ENCODE measurements around the gene CCDC15. TPM values are rescaled to one million over a fixed set of nuclear protein-coding genes. Genes with fewer than 3 reads are reported as not detected.
"Not testable (repeated sequence)": the region's sequence is repeated elsewhere in the genome, so short reads cannot be mapped to it uniquely, and the experiment has no call there.

The CCDC15 gene
- total RNA-seq, 1 experiment from 2014 or later, result 11.5 TPM

DNA sequence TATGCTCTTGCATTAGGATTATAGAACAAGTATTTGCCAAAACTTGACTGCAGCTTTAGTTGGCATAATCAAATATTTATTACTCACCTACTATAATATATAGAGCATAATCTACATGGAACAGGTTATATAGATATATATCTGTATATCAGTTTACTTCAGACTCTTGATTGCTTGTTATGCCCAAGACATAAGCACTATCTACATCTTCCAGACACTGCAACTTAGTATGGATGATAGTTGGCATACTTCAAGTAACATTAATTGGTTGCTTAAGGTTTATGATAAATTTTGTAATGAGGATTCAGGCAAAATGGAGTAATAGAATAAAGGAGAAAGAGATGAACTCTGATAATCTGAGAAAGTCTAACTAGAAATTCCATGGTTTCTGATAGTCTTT is 1.0 kb downstream of the CCDC15 start:
- Histone ChIP-seq H3K4me3 (peak overlapping the region; percentile 77), H3K27ac (peak overlapping the region; percentile 87), H3K4me1 (peaks cover 4% of the 10 kb centered on the region; the same call in 1 of the 2 replicates), H3K36me3 (no peaks in the 10 kb centered on the region), H3K9me3 (replicated peaks) (no peaks in the 10 kb centered on the region), H3K27me3 (no peaks in the 10 kb centered on the region)
- no peak for DNase-seq

DNA sequence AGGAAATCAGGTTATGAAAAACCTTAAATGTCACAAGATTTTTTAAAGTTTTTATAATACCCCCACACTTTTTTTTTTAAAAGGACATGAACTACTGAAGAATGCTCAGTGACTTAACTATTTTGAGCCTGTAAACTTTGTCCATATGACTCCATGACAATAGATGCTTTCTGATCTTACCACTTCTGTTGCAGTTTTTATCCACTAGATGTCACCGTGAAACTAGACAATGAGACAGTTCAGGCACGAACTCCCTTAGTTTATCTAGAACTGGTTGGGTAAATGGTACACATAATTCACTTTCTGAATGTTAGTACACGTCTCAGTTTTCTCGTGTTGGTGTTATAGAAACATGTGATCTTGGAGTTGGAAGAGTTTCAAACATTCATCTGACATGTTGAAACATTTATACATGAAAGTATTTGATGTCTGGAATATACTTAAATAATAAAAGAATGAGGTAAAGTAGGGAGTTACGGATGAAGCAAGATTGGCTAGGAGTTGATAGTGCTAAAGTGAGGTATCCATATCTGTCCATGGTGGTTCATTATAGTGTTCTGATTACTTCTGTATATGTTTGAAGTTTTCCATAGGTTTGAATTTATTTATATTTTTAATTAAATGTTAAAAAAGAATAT is 8.1 kb downstream of the CCDC15 start:
- H3K27me3 ChIP-seq, result no peaks in the 10 kb centered on the region
- peak in 1 of 2 experiments; percentile 79 for DNase-seq
- H3K27ac ChIP-seq, result no peak overlapping the region
- no peaks in the 10 kb centered on the region for H3K36me3 ChIP-seq
- no peaks in the 10 kb centered on the region for H3K4me1 ChIP-seq
- no peak overlapping the region for H3K4me3 ChIP-seq
- H3K9me3 ChIP-seq (replicated peaks), result no peaks in the 10 kb centered on the region

DNA sequence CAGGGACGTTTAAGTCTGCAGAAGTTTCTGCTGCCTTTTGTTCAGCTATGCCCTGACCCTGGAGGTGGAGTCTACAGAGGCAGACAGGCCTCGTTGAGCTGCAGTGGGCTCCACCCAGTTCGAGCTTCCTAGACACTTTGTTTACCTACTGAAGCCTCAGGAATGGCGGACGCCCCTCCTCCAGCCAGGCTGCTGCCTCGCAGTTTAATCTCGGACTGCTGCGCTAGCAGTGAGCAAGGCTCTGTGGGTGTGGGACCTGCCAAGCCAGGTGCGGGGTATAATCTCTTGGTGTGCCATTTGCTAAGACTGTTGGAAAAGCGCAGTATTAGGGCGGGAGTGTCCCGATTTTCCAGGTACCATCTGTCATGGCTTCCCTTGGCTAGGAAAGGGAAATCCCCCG is 14.2 kb downstream of the CCDC15 start:
- not testable (repeated sequence) for H3K4me1 ChIP-seq; H3K27me3 ChIP-seq; H3K9me3 ChIP-seq (replicated peaks); H3K36me3 ChIP-seq; DNase-seq; H3K27ac ChIP-seq; H3K4me3 ChIP-seq

DNA sequence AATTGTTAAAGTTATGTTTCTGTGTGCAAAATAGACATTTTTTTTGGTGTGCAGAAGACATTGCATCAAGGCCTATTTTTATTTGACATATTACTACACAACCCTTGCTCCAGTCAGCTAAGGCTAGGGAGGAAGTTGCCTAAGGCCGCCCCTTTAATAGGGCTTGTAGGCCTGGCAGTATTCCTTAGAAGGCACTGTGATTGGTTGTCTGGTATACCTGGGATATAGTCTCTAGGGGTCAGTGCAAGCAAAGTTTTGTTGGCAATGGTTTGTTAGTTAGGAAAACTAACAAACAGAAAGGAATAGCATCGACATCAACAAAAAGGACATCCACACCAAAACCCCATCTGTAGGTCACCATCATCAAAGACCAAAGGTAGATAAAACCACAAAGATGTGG is 16.9 kb downstream of the CCDC15 start:
- H3K27me3 ChIP-seq, result no peaks in the 10 kb centered on the region
- H3K27ac ChIP-seq, result no peak overlapping the region
- no peak overlapping the region for H3K4me3 ChIP-seq
- H3K9me3 ChIP-seq (replicated peaks), result no peaks in the 10 kb centered on the region
- DNase-seq, result peak in 1 of 2 experiments; percentile 16
- peaks cover 10% of the 10 kb centered on the region; the same call in 1 of the 2 replicates for H3K36me3 ChIP-seq
- no peaks in the 10 kb centered on the region for H3K4me1 ChIP-seq

DNA sequence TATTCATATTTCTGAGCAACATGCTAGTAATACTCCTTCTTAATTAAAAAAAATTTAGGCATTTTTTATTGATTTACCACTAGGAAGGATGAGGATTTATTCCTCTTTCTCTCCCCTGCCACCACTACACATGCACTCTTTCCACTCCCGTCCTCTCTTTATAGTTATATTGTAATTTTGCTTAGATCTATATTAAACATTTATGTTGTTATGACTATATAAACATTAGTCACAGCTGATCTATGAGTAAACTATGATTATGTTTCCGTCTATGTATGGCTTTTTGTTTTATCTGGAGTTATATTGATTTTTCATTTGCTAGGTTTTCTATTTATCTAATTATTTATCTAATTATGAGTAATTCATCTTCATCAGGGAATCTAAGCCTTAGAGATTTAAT is 17.8 kb downstream of the CCDC15 start:
- H3K27me3 ChIP-seq, result no peaks in the 10 kb centered on the region
- peaks cover 10% of the 10 kb centered on the region; the same call in 1 of the 2 replicates for H3K36me3 ChIP-seq
- no peaks in the 10 kb centered on the region for H3K9me3 ChIP-seq (replicated peaks)
- no peak overlapping the region for H3K27ac ChIP-seq
- no peak for DNase-seq
- H3K4me1 ChIP-seq, result no peaks in the 10 kb centered on the region
- H3K4me3 ChIP-seq, result no peak overlapping the region

DNA sequence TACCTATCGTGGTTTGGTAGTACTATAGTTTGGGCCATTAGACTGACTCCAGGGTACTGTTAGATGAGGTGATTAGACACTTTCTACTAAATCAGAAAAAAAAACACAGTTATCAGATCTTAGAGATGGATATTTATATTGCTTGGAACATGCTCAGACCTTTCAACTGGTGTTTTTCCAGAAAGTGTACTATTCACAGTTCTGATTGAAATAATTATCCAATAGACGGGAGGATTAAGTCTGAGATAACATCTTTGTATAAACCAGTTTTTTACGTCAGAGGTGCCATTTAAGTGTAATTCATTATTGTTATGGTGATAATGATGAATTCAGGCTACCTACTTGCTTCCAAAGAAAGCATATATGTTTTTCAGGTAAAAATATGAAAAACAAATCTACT is 22.5 kb downstream of the CCDC15 start:
- Histone ChIP-seq H3K27me3 (no peaks in the 10 kb centered on the region), H3K4me3 (no peak overlapping the region), H3K9me3 (replicated peaks) (peaks cover 4% of the 10 kb centered on the region; the same call in 1 of the 2 replicates), H3K36me3 (peaks cover 3% of the 10 kb centered on the region; the same call in 1 of the 2 replicates), H3K4me1 (no peaks in the 10 kb centered on the region), H3K27ac (no peak overlapping the region)
- no peak for DNase-seq

DNA sequence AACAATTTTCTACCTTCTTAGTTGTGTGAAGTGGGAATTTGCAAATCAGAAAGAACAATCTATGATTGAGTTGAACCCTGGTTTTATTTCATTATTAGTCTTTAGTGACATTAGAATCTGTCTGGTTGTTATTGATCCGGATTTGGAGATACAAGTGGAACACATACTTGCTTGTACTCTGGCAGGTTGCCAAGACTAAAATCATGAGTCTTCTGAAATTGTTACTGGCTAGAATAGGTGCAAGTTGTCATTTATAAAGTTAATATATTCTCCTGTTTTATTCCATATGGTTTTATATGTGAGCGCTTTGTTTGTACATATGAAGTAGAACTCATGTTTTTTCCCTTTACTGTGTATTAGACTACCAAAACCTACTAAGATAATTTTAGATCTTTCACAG is 23.0 kb downstream of the CCDC15 start:
- no peaks in the 10 kb centered on the region for H3K4me1 ChIP-seq
- H3K27me3 ChIP-seq, result no peaks in the 10 kb centered on the region
- peaks cover 3% of the 10 kb centered on the region for H3K36me3 ChIP-seq
- no peak for DNase-seq
- H3K9me3 ChIP-seq (replicated peaks), result peaks cover 4% of the 10 kb centered on the region; the same call in 1 of the 2 replicates
- no peak overlapping the region for H3K4me3 ChIP-seq
- H3K27ac ChIP-seq, result no peak overlapping the region

DNA sequence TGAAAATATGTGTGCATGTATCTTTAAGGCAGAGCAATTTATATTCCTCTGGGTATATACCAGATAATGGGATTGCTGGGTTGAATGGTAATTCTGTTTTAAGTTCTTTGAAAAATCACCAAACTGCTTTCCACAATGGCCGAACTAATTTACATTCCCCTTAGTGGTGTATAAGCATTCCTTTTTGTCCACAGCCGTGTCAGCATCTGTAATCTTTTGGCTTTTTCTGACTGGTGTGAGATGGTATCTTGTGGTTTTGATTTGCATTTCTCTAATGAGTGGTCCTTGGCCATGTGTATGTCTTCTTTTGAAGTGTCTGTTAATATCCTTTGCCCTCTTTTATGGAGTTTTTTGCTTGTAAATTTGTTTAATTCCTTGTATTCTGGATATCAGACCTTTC is 24.3 kb downstream of the CCDC15 start:
- DNase-seq, result no peak
- no peak overlapping the region for H3K27ac ChIP-seq
- peaks cover 3% of the 10 kb centered on the region for H3K36me3 ChIP-seq
- peaks cover 4% of the 10 kb centered on the region; the same call in 1 of the 2 replicates for H3K9me3 ChIP-seq (replicated peaks)
- H3K27me3 ChIP-seq, result no peaks in the 10 kb centered on the region
- H3K4me1 ChIP-seq, result no peaks in the 10 kb centered on the region
- no peak overlapping the region for H3K4me3 ChIP-seq

DNA sequence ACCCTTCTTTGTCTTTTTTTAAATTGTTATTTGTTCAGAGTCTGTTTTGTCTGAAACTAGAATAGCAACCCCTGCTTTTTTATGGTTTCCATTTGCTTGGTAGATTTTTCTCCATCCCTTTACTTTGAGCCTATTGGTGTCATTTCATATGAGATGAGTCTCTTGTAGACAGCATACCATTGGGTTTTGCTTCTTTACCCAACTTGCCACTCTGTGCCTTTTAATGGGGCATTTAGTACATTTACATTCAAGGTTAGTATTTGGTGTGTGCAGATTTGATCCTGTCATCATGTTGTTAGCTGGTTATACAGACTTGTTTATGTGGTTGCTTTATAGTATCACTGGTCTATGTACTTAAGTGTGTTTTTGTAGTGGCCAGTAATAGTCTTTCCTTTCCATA is 28.0 kb downstream of the CCDC15 start:
- no peak for DNase-seq
- H3K4me3 ChIP-seq, result no peak overlapping the region
- H3K9me3 ChIP-seq (replicated peaks), result peaks cover 4% of the 10 kb centered on the region; the same call in 1 of the 2 replicates
- no peaks in the 10 kb centered on the region for H3K27me3 ChIP-seq
- H3K4me1 ChIP-seq, result no peaks in the 10 kb centered on the region
- H3K36me3 ChIP-seq, result peaks cover 3% of the 10 kb centered on the region
- H3K27ac ChIP-seq, result no peak overlapping the region

DNA sequence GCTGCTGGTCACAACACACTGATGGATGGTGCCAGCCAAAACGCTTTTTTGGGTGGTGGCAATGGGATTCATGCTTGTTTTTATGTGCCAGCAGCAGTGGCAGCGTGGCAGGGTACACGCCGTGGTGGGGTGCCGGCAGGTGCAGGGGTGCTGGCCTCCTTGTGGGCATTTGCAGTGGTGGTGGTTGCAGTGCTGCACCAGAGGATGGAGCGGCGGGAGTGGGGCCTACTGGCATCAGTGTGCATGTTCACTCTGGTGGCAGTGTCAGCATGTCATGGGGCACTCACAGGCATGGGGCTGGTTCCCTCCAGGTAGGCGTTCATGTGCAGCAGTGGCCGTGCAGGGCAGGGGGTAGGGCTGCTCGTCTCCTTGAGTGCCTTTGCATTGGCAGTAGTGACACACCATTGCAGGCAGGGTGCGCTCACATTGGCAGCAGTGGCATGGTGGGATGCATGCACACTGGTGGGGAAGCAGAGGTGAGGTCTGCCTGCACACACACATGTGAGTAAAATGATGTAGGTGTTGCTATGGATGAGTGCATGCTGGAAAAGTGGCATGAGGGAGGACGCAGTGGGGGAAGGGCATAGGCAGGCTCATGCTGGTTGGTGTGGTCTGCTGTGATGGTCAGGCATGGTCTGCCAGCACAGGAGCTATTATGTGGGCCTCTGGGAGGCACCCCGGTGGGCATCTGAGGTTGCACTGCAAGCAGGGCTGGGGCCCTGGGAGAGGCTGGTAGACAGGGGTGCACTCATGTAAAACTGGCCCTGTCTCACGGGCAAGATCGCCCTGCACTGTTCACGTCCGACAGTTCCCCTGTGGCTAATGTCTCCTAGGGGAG is 29.9 kb downstream of the CCDC15 start:
- Histone ChIP-seq H3K9me3 (replicated peaks) (no peaks in the 10 kb centered on the region), H3K27ac (no peak overlapping the region), H3K4me1 (no peaks in the 10 kb centered on the region), H3K36me3 (peaks cover 7% of the 10 kb centered on the region), H3K4me3 (no peak overlapping the region), H3K27me3 (no peaks in the 10 kb centered on the region)
- no peak for DNase-seq

DNA sequence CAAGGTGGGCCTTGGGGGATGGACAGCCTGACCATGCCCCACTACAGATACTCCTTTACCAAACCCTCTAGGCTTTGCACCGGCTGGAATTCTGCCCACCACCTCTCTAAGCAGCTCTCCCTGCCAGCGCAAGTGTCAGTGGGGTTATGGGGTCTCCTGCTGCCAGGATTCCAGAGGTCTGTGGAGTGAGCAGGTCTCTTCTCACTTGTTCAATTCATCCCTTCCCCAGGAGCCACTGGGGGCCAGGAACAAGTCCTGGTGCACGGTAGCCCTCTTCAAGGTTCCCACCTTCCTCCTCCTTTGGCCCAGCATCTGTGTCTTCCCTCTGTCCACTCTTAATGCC is 30.5 kb downstream of the CCDC15 start:
- H3K27me3 ChIP-seq, result no peaks in the 10 kb centered on the region
- no peak overlapping the region for H3K4me3 ChIP-seq
- H3K9me3 ChIP-seq (replicated peaks), result no peaks in the 10 kb centered on the region
- H3K27ac ChIP-seq, result no peak overlapping the region
- H3K36me3 ChIP-seq, result peaks cover 7% of the 10 kb centered on the region
- DNase-seq, result no peak
- no peaks in the 10 kb centered on the region for H3K4me1 ChIP-seq

DNA sequence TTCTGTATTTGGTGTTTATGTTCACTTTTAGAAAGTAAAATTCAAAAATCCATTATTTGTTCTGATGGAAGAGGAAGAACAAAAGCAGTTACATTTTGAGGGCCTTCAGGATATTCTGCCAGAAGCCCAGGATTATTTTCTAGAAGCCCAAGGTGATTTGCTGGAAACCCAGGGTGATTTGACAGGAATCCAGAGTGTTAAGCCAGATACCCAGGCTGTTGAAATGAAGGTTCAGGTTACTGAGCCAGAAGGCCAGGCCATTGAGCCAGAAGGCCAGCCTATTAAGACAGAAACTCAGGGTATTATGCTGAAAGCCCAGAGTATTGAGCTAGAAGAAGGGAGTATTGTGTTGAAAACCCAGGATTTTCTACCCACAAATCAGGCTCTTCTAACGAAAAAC is 33.1 kb downstream of the CCDC15 start:
- Histone ChIP-seq H3K4me3 (no peak overlapping the region), H3K27me3 (no peaks in the 10 kb centered on the region), H3K9me3 (replicated peaks) (no peaks in the 10 kb centered on the region), H3K4me1 (no peaks in the 10 kb centered on the region), H3K27ac (no peak overlapping the region), H3K36me3 (peaks cover 7% of the 10 kb centered on the region; the same call in 1 of the 2 replicates)
- DNase-seq, result no peak

DNA sequence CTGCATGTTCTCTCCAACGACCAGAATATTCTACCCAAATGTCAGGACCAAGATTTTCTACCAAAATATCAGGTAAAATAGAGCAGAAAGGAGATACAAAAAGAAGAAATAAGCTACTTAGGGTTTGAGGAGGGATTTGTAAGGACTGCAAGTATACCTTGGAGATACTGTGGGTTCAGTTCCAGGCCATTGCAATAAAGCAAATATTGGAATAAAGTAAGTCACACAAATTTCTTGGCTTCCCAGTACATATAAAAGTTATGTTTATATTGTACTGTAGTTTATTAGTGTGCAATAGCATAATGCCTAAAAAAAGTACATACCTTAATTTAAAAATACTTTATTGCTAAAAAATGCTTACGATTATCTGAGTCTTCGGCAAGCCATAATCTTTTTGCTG is 34.1 kb downstream of the CCDC15 start:
- no peak for DNase-seq
- no peaks in the 10 kb centered on the region for H3K4me1 ChIP-seq
- no peak overlapping the region for H3K27ac ChIP-seq
- H3K36me3 ChIP-seq, result peaks cover 7% of the 10 kb centered on the region; the same call in 1 of the 2 replicates
- H3K4me3 ChIP-seq, result no peak overlapping the region
- no peaks in the 10 kb centered on the region for H3K9me3 ChIP-seq (replicated peaks)
- H3K27me3 ChIP-seq, result no peaks in the 10 kb centered on the region

DNA sequence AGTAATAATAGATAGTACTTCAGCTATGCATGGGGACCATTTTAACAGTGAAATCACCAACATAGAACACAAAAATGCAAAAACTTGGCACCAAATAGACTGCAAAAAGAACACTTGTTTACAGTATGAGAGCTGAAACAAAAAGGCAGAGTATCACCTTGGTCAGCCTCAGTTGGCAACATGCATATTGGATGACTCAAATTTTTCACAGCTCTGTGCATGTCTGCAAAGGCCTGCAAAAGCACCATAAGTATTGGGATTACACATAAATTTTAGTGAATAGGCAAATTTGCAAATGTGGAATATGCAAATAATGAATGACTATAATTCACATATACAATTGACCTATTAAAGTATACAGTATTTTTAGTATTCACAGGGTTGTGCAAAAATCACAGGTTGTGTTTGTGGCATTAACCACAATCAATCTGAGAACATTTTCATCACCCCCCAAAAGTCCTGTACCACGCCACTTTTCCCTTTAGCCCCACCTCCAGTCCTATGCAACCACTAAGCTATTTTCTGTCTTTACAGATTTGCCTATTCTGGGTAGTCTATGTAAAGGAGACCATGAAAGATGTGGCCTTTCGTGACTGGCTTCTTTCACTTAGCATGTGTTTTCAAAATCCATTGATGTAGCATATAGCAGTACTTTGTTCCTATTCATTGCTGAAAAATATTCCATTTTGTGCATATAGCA is 47.2 kb downstream of the CCDC15 start:
- no peak for DNase-seq
- no peak overlapping the region for H3K27ac ChIP-seq
- no peak overlapping the region for H3K4me3 ChIP-seq
- no peaks in the 10 kb centered on the region for H3K4me1 ChIP-seq
- H3K9me3 ChIP-seq (replicated peaks), result no peaks in the 10 kb centered on the region
- peaks cover 18% of the 10 kb centered on the region for H3K36me3 ChIP-seq
- no peaks in the 10 kb centered on the region for H3K27me3 ChIP-seq

DNA sequence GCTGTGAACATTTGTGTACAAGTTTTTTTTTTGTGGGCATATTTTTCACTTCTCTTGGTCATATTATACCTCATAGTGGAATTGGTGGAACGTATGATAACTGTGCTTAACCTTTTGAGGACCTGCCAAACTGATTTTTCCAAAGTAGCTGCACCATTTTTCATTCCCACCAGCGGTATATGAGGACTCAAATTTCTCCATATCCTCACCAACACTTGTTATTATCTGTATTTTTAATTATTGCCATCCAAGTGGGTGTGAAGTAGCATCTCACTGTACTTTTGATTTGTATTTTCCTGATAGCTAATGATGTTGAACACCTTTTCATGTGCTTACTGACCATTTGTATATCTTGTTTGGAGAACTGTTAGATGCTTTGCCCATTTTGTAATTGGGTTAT is 47.8 kb downstream of the CCDC15 start:
- H3K27me3 ChIP-seq, result no peaks in the 10 kb centered on the region
- DNase-seq, result no peak
- no peaks in the 10 kb centered on the region for H3K9me3 ChIP-seq (replicated peaks)
- H3K4me3 ChIP-seq, result no peak overlapping the region
- H3K27ac ChIP-seq, result no peak overlapping the region
- no peaks in the 10 kb centered on the region for H3K4me1 ChIP-seq
- peaks cover 18% of the 10 kb centered on the region for H3K36me3 ChIP-seq

Data from SJCRH30 (cell line).